GM21515 (cell line): Measurements from ENCODE around the gene OR52E8.

ENCODE experiments used
- ATAC-seq: cut with Tn5 transposase; IDR thresholded peaks from one replicate; pipeline ENCODE4 v1.9.1; 2021; ENCODE audit not compliant: unreplicated experiment

OR52E8 gene

DNA sequence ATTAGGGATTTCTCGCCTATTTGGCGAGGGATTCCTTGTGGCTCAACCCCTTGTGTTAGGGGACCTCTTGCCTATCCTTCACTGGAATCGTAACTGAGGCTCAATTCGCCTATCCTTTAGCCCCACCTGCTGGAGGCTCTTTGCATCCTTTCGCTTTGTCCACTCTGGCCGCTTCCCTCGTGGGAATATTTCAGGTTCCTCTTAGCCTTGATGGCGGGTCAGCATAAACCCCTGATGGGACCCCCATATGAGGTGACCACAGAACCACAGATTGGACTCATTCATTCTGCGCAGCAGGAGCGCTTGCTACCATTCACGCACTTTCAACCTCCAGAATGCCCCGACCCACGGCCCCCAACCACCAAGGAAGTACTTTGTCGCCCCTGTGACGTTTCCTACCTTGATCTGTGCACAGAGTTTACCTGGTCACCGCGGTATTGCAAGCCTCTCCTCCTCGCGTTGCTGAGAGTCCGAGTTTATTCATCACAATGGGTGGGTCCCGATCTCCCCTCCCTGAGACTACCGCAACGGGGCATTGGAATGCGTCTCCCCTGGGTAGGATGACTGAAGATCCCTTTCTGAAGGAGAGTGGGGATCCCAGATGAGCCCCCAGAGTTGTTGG is 48.9 kb downstream of the OR52E8 start, which contains the start of gene OR52N2:
Gene OR52N2, plus strand, starts transcription at position 425 of the 622 bp plus-strand sequence. CDS start 11,412 bp downstream, outside the sequence.
- peak; percentile 92 for ATAC-seq

GRCh38 chr11:5807580-5807979 is 49.9 kb downstream of the OR52E8 start:
- ATAC-seq: no peak
